Measurements from ENCODE around the gene TIGD7. TPM values are rescaled to one million over a fixed set of nuclear protein-coding genes. Genes with fewer than 3 reads are reported as not detected.
"Not testable (repeated sequence)": the region's sequence is repeated elsewhere in the genome, so short reads cannot be mapped to it uniquely, and the experiment has no call there.

The TIGD7 gene
- total RNA-seq, 1 experiment from 2014 or later, result 9.4 TPM

- peak; percentile 98 for DNase-seq (ENCODE audit: extremely low read depth, low read depth)
Measured at GRCh38 chr16:3282730-3283542, 22.3 kb downstream of the TIGD7 start, which contains the start of gene ZNF263. Gene ZNF263 (plus strand): TSS chr16:3283491. CDS start chr16:3283819, 328 bp downstream.

- no peak for DNase-seq (ENCODE audit: extremely low read depth, low read depth)
Measured at GRCh38 chr16:3282103-3282729, 23.0 kb downstream of the TIGD7 start.

GRCh38 chr16:3281222-3281820 is 23.9 kb downstream of the TIGD7 start:
- no peak for DNase-seq (ENCODE audit: extremely low read depth, low read depth)

GRCh38 chr16:3276679-3277078 is 28.6 kb downstream of the TIGD7 start:
- no peak for DNase-seq (ENCODE audit: extremely low read depth, low read depth)

- no peak for DNase-seq (ENCODE audit: extremely low read depth, low read depth)
Measured at GRCh38 chr16:3274947-3275346, 30.3 kb downstream of the TIGD7 start.

- DNase-seq (ENCODE audit: extremely low read depth, low read depth), result no peak
Measured at GRCh38 chr16:3274490-3274889, 30.7 kb downstream of the TIGD7 start.

GRCh38 chr16:3271281-3271680 is 33.9 kb downstream of the TIGD7 start:
- DNase-seq (ENCODE audit: extremely low read depth, low read depth), result not testable (repeated sequence)

- not testable (repeated sequence) for DNase-seq (ENCODE audit: extremely low read depth, low read depth)
Measured at GRCh38 chr16:3270718-3271117, 34.5 kb downstream of the TIGD7 start.

- no peak for DNase-seq (ENCODE audit: extremely low read depth, low read depth)
Measured at GRCh38 chr16:3268294-3268693, 36.9 kb downstream of the TIGD7 start.

- no peak for DNase-seq (ENCODE audit: extremely low read depth, low read depth)
Measured at GRCh38 chr16:3266873-3267537, 38.2 kb downstream of the TIGD7 start.

- peak; percentile 98 for DNase-seq (ENCODE audit: extremely low read depth, low read depth)
Measured at GRCh38 chr16:3264137-3265036, 40.8 kb downstream of the TIGD7 start.

- DNase-seq (ENCODE audit: extremely low read depth, low read depth), result no peak
Measured at GRCh38 chr16:3262517-3262916, 42.7 kb downstream of the TIGD7 start.

- no peak for DNase-seq (ENCODE audit: extremely low read depth, low read depth)
Measured at GRCh38 chr16:3259836-3260235, 45.4 kb downstream of the TIGD7 start.

- DNase-seq (ENCODE audit: extremely low read depth, low read depth), result no peak
Measured at GRCh38 chr16:3256866-3257465, 48.3 kb downstream of the TIGD7 start.

- no peak for DNase-seq (ENCODE audit: extremely low read depth, low read depth)
Measured at GRCh38 chr16:3256146-3256865, 48.9 kb downstream of the TIGD7 start, which contains the start of gene MEFV. Gene MEFV (minus strand): TSS chr16:3256633. CDS start chr16:3256587, 46 bp downstream.

- no peak for DNase-seq (ENCODE audit: extremely low read depth, low read depth)
Measured at GRCh38 chr16:3254309-3254708, 50.9 kb downstream of the TIGD7 start.

- no peak for DNase-seq (ENCODE audit: extremely low read depth, low read depth)
Measured at GRCh38 chr16:3252967-3253366, 52.3 kb downstream of the TIGD7 start.

- no peak for DNase-seq (ENCODE audit: extremely low read depth, low read depth)
Measured at GRCh38 chr16:3249451-3249850, 55.8 kb downstream of the TIGD7 start.

- no peak for DNase-seq (ENCODE audit: extremely low read depth, low read depth)
Measured at GRCh38 chr16:3249020-3249419, 56.2 kb downstream of the TIGD7 start.
